ENCODE data around the gene SAGE1.

DNA sequence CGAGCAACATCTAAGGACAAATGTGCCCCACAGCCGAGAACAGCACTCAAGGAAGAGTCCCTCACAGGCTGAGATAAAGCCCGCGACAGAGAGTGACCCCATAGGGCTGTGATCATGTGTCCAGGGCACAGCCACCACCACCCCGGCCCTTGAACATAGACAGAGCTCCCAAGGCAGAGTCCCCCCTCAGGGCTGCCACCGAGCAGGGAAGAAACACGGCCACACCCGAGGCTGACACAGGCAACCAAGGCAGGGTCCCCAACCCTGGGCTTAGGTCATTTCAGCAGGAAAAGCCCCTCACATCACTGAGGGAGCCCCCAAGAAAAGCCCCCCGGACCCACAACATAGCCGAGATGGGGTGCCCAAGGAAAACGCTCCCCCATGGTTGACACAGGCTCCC is 735 bp upstream of the SAGE1 start:
- no peak for TF ChIP-seq GATA2 (IDR thresholded peaks at IDR 0.05; ENCODE audit: low read depth, low read length)
- TF ChIP-seq GATA3 (IDR thresholded peaks at IDR 0.05; ENCODE audit: low read depth, low read length), result no peak
